Stimulated activated CD8-positive, alpha-beta memory T cell treated with anti-CD3 and anti-CD28 coated beads, Interleukin-15, amount 100 ng/mL, for 48 hours (primary cell): Measurements from ENCODE around the gene SPACDR.
A peak's percentile ranks its signal among the peaks of the same experiment; 100 is the strongest.
"Not testable (repeated sequence)": the region's sequence is repeated elsewhere in the genome, so short reads cannot be mapped to it uniquely, and the experiment has no call there.

Experiments
- DNase-seq, 2 donors: peaks; one replicate each; pipeline ENCODE4 v3.0.0-alpha.2; 2020; ENCODE audit warnings: low read depth in 2 of 2

The SPACDR gene, protein sequence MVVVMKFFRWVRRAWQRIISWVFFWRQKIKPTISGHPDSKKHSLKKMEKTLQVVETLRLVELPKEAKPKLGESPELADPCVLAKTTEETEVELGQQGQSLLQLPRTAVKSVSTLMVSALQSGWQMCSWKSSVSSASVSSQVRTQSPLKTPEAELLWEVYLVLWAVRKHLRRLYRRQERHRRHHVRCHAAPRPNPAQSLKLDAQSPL

DNA sequence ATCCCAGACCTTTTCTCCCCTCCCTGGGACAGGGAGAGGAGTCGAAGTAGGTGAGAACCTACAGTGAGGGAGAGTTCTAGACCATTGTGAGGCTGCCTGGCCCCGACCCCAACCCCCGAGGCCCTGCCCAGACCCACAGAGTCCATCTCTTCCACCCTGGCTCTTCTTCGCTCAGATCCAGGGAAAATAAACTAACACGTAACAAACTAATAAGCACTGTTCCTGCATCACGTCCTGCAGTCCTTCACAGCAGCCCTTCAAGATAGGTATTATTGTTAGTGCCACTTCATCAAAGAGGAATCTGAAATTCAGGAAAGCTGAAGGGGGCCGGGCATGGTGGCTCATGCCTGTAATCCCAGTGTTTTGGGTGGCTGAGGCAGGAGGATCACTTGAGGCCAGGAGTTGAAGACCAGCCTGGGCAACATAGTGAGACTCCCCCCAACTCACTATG, at the start of gene SPACDR:
SPACDR (minus strand) TSS at position 51 of the 451 bp plus-strand sequence. CDS start 235 bp downstream, outside the sequence.
- DNase-seq, result no peak

DNA sequence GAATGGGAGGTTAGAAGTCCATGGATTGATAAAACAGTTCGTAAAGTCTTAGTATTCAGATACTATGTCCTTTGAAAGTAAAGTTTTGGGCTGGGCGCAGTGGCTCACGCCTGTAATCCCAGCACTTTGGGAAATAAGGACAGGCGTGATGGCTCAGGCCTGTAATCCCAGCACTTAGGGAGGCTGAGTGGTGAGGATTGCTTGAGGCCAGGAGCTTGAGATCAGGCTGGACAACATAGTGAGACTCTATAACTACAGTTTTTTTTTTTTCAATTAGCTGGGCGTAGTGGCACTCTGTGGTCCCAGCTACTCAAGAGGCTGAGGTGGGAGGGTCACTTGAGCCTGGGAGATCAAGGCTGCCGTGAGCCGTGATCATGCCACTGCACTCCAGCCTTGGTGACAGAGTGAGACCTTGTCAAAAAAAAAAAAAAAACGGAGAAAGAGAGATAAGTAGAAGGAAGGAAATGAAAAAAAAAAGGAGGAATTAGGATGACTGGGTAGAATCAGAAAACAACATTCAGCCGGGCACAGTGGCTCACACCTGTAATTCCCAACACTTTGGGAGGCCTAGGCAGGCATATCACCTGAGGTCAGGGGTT, 49.3 kb upstream of the SPACDR start:
- no peak for DNase-seq

DNA sequence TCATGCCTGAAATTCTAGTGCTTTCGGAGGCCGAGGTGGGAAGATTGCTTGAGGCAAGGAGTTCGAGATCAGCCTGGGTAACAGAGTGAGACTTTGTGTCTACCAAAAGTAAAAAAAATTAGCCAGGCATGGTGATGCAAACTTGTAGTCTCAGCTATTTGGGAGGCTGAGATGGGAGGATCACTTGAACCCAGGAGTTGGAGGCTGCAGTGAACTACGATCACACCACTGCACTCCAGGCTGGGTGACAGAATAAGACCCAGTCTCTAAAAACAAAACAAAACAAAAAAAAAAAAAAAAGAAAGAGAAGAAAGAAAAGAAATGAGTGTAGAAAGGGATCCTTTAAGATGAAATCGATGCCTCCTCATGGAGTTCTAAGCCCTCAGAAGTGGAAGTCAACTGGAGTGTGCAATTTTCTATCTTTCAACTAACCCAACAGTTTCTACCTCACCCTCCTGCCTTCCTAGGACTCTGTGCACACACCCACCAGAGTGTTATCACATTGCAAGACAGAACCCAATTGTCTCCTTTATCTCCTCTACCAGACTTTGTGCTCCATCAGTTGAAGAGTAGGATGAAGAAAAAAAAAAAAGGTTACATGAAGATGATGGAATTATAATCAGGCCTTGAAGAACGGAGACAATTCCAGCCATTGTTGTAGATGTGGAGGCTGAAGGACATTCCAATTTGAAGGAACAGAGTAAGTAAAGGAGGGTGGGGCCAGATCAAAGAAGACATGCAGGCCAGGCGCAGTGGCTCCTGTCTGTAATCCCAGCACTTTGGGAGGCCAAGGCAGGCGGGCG, 46.6 kb upstream of the SPACDR start:
- DNase-seq, result no peak

DNA sequence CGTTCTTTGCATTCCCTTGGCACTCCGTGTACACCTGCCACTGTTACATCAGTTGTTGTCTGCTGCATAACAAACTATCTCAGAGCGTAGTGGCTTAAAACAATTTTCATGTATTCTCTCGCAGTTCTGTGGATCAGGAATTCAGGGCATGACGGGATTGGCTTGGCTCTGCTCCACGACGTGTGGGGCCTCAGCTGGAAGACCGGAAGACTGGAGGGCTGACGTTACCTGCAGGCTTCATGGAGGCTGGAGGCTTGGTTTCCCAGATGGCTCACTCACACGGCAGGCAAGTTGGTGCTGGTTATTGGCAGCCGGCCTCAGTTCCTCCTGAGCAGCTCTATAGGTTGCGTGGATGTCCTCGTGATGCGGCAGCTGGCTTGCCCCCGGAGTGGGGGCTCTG, 45.2 kb upstream of the SPACDR start:
- DNase-seq, result no peak

DNA sequence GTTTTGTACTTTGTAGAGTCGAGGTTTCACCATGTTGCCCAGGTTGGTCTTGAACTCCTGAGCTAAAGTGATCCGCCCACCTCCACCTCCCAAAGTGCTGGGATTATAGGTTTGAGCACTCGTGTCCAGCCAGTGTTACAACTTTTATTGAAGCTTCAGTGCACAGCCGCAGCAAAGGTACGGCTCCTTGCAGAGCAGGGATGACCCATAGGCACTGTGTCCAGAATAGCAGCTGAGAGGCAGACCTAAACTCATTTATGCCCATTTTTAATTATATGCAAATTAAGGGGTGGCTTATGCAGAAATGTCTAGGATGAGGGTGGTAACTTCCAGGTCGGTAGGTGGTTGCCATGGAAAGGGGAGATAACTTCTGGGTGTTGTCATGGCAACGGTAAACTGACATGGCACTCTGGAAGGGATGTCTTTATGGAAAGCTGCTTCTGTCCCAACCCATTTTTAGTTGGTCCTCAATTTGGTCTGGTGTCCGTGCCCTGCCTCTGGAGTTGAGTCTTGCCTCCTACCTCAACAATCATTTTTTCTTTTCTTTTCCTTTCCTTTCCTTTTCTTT, 42.4 kb upstream of the SPACDR start:
- no peak for DNase-seq

DNA sequence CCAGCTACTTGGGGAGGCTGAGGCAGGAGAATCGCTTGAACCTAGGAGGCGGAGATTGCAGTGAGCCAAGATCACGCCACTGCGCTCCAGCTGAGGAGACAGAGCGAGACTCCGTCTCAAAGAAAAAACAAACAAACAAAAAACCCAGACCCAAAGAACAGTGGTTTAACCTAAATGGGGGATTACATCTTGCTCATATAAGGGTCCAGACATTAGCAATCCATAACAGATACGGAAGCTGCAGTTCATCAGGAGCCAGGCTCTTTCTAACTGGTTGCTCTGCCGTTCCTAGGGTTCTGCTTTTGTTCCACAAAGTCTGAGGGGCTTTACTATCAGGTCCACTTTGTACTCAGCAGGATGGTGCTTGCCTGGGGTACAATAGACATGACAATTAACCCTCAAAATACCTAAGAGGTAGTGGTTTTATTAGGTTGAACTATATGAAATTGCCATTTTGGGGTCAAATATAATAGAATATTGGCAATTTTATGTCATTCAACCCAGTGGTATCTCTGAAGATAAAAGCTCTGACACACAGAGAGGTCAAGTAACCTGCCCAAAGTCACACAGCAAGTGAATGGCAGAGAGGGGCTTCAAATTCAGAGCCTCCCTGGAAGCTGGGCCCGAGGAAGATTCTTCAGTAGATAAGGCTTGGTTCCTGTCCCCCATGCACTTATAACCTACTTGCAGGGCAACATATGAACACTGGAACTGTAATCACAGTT, 41.0 kb upstream of the SPACDR start:
- no peak for DNase-seq

DNA sequence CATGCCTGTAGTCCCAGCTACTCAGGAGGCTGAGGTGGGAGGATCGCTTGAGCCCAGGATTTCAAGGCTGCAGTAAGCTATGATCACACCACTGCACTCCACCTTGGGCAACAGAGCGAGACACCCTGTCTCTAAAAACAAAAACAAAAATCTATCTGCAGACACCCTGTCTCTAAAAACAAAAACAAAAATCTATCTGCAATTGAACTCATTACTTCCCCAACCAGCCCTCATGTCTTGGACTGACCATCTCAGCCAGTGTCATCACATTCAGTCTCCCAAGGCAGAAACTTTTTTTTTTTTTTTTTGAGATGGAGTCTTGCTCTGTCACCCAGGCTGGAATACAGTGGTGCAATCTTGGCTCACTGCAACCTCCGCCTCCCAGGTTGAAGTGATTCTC, 40.0 kb upstream of the SPACDR start:
- DNase-seq, result not testable (repeated sequence)

DNA sequence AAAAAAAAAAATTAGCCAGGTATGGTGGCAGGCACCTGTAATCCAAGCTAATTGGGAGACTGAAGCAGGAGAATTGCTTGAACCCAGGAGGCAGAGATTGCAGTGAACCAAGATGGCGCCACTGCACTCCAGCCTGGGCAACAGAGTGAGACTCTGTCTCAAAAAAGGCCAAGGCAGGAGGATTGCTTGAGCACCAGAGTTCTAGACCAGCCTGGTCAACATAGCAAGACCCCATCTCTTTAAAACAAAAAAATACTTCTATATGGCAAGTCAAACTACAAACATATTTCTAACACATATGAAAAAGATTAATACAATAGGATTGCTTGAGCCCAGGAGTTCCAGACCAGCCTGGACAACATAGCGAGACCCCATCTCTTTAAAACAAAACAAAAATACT, 36.7 kb upstream of the SPACDR start:
- not testable (repeated sequence) for DNase-seq

DNA sequence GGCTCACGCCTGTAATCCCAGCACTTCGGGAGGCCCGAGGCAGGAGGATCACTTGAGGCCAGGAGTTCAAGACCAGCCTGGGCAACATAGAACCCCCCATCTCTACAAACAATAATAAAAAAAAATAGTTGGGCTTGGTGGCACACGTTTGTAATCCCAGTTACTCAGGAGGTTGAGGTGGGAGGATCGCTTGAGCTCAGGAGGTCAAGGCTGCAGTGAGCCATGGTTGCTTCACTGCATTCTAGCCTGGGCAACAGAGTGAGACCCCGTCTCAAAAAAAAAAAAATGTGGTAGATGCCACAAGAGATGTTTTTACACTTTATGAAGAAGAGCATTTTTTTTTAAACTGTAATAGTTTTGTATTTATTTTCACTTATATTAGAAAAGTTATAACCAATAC, 32.4 kb upstream of the SPACDR start:
- DNase-seq, result no peak

DNA sequence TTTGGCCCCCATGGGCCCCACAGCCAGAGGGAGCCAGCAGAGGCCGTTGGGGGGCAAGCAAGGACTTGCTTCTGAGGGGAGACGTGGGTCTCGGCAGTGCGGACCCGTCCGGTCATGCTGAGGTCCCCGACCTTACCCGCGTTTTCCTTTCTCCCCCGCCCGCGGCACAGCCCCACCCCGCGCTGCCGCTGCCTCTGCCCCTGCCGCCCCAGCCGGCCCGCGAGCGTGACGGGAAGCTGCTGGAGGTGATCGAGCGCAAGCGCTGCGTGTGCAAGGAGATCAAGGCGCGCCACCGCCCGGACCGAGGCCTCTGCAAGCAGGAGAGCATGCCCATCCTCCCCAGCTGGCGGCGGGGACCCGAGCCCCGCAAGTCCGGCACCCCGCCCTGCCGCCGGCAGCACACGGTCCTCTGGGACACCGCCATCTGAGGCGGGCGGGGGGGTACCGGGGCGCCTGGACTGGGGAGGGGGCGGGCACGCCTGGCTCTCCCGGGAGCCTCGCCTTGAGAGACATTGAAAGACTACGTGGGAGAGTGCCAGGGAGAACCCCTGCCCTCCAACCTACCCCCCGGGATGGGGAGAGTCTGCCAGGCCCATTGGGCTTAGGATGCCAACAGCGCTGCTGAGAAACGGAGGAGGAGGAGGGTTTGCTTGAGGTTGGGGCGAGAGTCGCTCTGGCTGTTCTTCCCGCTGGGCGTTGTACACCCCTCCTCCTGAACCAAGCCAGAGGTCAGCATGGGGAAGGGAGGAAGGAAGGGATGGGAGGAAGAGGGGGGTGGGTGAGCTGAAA, 29.6 kb upstream of the SPACDR start:
- DNase-seq, result peak in 1 of 2 donors; percentile 42

DNA sequence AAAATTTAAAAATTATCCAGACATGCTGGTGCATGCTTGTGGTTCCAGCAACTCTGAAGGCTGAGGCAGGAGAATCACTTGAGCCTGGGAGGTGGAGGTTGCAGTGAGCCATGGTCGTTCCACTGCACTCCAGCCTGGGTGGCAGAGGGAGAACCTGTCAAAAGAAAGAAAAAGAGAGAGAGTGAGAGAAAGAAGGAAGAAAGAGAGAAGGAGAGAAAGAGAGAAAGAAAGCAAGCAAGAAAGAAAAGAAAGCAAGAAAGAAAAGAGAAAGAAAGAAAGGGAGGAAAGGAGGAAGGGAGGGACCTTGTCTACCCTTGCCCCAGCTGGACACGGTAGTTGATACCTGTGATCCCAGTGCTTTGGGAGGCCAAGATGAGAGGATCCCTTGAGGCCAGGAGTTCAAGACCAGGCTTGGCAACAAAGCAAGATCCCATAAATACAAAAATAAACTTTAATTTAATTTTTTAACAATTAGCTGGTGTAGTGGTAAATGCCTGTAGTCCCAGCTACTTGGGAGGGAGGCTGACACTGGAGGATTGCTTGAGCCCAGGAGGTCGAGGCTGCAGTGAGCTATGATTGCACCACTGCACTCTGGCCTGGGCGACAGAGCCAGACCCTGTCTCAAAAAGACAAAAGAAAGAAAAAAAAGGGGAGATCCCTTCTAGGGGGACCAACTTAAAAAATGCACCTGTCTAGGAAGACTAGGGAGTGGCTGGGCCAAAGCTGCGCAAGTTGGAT, 28.8 kb upstream of the SPACDR start:
- DNase-seq, result no peak

DNA sequence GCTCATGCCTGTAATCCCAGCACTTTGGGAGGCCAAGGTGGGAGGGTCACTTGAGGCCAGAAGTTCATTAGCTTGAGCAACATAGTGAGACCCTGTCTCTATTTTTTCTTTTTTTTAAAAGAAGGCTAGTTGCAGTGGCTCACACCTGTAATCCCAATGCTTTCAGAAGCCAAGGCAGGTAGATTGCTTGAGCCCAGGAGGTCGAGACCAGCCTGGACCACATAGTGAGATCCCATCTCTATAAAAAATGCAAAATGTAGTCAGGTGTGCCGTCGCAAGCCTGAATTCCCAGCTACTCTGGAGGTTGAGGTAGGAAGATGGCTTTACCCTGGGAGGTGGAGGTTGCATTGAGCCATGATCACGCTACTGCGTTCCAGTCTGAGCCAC, 27.1 kb upstream of the SPACDR start:
- DNase-seq, result no peak

DNA sequence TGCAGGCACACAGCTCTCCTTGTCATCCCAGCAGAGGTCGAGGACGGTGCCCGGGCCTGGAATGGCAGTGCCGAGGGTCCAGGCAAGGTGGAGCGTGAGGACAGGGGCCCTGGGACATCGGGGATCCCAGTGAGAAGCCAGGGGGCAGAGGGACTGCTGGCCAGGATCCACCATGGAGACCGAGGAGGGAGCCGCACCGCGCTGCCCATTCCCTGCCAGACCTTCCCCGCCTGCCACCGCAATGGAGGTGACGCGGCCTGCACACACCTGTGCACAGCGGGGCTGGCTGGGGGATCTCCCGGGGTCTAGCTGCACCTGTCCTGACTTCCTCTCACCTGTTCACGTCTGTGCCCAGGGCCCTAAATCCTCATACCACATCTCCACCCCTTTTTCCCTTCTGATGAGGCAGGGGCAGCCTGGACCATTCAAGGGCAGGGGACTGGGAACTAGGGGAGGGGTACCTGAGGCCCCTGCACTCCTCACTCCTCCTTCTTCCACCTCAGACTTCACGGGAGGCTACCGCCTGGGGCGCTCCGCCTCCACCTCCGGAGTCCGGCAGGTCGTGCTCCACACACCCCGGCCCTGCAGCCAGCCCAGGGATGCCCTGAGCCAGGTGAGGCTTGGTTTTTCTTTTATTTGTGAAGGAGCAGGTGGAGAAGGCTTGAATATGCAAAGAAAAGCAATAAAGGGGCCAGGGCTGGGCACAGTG, 26.6 kb upstream of the SPACDR start:
- no peak for DNase-seq

DNA sequence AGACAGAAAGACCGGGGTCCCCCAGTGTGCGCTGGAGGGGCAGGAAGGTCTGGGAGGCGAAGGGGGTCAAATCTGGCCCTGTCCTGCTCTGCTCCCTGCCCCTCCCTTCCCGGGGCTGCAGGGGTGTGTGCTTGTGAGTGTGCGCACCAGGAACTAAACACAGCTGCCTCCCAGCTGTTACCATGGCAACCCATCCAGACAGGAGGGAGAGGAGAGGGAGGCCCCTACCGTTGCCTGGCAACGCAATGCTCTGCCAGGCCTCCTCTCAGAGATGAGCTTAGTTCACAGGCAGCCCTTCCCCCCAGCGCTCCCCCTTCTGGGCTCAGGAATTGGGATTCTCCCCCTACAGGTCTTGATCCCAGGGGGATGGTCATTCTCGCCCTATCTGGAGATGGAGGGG, 25.8 kb upstream of the SPACDR start:
- peak in 1 of 2 donors; percentile 27 for DNase-seq

DNA sequence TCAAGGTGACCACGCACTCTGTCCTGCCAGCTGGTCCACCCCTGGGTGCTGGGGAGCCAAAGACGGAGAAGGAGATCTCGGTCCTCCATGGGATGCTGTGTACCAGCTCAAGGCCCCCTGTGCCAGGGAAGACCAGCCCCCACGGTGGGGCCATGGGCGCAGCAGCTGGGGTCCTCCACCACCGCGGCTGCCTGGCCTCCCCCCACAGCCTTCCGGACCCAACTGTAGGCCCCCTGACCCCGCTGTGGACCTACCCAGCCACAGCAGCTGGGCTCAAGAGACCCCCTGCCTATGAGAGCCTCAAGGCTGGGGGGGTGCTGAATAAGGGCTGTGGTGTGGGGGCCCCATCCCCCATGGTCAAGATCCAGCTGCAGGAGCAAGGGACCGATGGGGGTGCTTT, 25.1 kb upstream of the SPACDR start:
- DNase-seq, result no peak

DNA sequence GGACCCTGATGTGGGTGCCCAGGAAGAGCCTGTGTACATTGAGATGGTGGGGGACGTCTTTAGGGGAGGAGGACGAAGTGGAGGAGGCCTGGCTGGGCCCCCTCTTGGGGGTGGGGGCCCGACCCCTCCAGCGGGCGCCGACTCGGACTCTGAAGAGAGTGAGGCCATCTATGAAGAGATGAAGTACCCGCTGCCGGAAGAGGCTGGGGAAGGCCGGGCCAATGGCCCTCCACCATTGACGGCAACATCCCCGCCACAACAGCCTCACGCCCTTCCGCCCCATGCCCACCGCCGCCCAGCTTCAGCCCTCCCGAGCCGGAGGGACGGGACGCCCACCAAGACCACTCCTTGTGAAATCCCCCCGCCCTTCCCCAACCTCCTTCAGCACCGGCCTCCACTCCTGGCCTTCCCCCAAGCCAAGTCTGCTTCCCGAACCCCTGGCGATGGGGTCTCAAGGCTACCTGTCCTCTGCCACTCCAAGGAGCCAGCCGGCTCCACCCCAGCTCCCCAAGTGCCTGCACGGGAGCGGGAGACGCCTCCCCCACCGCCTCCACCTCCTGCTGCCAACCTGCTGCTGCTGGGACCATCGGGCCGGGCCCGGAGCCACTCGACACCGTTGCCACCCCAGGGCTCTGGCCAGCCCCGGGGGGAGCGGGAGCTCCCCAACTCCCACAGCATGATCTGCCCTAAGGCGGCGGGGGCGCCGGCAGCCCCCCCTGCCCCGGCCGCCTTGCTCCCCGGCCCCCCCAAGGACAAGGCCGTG, 24.5 kb upstream of the SPACDR start:
- DNase-seq, result no peak

DNA sequence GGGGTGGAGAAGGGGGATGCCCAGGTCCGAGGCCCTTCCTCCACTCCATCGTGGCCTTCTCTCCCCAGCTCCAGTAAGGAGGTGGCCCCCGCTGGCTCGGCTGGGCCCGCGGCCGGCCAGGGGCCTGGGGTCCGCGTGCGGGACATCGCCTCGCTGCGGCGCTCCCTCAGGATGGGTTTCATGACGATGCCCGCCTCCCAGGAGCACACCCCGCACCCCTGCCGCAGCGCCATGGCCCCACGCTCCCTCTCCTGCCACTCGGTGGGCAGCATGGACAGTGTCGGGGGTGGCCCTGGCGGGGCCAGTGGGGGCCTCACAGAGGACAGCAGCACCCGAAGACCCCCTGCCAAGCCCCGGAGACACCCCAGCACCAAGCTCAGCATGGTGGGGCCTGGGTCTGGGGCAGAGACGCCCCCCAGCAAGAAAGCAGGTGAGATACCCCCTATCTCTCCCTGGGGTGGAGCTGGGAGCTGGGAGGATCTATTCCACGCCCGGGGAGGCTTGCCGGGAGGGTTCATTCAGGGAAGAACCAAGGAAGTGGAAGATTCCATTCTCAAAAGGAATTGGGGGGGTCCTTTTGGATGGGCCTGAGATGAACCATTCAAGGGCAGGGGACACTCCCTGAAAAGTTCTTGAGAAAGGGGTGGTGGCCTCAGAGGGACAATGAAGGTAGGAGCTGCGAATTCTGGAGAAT, 22.8 kb upstream of the SPACDR start:
- no peak for DNase-seq

DNA sequence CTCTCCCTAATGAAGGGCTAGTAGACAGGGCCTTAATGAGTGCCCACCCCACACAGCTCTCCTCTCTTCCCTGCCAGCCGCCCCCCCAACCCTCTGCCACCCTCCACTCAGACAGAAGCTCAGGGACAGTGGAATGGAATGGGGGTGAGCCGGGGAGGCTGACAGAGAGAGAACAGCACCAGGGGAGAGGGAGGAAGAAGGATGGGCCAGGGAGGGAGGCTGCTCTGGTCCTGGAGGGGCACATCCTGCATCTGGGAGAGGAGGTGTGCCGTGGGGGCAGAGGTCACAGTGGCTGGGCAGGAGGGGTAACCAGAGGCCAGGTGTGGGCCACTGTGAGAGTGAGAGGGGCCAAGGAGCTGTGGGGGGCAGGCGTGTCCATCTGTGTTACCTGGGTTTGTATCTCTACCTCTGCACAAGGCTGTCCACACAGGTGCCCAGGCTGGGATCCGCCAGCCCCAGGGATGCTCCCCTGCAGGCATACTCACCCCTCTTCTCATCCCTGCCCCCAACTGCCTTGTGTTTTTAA, 22.1 kb upstream of the SPACDR start:
- no peak for DNase-seq
